GM12864 (cell line): ENCODE data around the gene BCL2L11.
A peak's percentile ranks its signal among the peaks of the same experiment; 100 is the strongest.
"Not testable (repeated sequence)": the region's sequence is repeated elsewhere in the genome, so short reads cannot be mapped to it uniquely, and the experiment has no call there.

Experiments
- DNase-seq: peaks from one replicate; pipeline ENCODE4 v3.0.0-alpha.2; 2011; ENCODE audit warnings: low read depth
- H3K4me3 ChIP-seq: 2 replicates; pipeline ENCODE4 v1.5.1; 2011; ENCODE audit warnings: mild to moderate bottlenecking, low read depth, low read length, control low read depth
- TF ChIP-seq, protein P1 (sequence below): IDR thresholded peaks from 2 replicates; pipeline ENCODE4 v1.5.1; 2011; ENCODE audit warnings: low read depth, mild to moderate bottlenecking, moderate library complexity, low read length, control low read depth, inconsistent platforms; ENCODE audit errors: missing control alignments

Gene BCL2L11, protein sequence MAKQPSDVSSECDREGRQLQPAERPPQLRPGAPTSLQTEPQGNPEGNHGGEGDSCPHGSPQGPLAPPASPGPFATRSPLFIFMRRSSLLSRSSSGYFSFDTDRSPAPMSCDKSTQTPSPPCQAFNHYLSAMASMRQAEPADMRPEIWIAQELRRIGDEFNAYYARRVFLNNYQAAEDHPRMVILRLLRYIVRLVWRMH

DNA sequence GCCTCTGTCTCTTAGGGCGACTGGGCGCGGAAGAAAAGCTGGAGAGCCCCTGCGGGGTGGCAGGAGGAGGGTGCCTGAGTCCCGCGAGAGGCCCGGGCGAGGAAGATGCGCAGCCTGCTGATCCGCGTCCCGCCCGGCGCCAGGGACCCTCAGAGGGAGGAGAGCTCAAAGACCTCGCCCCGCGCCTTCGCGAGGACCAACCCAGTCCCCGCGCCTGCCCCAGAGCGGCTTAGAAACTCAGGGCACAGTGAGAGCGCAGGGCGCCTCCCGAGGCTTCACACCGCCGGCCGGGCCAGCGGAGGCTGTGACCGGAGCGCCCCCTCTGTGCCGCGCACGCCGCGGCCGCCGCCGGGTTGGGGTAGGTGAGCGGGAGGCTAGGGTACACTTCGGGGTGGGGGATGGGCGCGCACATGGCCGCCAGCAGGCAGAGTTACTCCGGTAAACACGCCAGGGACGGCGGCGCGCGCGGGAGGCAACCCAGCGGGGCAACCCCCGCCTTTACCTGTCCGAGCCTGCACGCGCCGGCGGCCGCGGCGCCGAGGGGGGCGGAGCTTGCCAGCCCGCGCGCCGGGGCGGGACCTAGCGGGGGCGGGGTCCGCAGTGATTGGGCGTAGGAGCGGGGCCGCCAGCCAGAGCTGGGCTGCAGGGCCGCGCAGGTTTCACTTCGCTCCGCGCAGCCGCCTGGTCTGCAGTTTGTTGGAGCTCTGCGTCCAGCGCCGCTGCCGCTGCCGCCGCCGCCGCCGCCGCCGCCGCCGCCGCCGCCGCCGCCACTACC lies at the start of gene BCL2L11:
TSS of gene BCL2L11 (plus strand) at position 662 of the 775 bp plus-strand sequence. CDS start 2,832 bp downstream, outside the sequence.
- H3K4me3 ChIP-seq, result peak within 1 kb of the TSS; percentile 78
- TF ChIP-seq, protein P1, sequence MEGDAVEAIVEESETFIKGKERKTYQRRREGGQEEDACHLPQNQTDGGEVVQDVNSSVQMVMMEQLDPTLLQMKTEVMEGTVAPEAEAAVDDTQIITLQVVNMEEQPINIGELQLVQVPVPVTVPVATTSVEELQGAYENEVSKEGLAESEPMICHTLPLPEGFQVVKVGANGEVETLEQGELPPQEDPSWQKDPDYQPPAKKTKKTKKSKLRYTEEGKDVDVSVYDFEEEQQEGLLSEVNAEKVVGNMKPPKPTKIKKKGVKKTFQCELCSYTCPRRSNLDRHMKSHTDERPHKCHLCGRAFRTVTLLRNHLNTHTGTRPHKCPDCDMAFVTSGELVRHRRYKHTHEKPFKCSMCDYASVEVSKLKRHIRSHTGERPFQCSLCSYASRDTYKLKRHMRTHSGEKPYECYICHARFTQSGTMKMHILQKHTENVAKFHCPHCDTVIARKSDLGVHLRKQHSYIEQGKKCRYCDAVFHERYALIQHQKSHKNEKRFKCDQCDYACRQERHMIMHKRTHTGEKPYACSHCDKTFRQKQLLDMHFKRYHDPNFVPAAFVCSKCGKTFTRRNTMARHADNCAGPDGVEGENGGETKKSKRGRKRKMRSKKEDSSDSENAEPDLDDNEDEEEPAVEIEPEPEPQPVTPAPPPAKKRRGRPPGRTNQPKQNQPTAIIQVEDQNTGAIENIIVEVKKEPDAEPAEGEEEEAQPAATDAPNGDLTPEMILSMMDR, result peak; percentile 21
- DNase-seq, result peak; percentile 69

DNA sequence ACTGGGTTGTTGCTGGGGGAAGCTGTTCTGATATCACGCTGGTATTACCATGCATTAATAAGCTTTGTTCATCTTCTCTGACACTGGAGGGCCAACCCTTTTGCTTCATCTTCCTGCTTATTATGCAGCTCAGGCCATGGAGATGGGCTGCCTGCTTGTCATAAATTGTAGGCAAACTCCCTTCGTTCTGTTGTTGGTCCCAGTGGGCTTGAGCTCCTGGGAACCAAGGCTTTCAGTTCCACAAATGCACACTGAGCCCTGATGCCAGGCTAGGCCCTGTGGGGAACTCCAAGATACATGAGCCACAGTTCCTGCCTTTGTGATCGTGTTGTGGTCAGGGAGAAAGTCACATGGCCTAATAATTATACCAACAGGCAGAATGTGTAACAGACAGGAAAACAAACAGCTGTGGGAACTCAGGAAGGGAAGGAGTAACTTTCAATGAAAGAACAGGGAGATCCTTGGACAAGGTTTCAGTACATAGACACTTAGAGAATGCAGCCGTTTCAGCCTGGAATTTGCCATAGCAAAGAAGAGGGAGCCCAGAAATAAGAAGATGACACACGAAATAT lies 49.0 kb upstream of the BCL2L11 start:
- TF ChIP-seq, protein P1, result no peak
- no peak overlapping the region for H3K4me3 ChIP-seq
- no peak for DNase-seq

DNA sequence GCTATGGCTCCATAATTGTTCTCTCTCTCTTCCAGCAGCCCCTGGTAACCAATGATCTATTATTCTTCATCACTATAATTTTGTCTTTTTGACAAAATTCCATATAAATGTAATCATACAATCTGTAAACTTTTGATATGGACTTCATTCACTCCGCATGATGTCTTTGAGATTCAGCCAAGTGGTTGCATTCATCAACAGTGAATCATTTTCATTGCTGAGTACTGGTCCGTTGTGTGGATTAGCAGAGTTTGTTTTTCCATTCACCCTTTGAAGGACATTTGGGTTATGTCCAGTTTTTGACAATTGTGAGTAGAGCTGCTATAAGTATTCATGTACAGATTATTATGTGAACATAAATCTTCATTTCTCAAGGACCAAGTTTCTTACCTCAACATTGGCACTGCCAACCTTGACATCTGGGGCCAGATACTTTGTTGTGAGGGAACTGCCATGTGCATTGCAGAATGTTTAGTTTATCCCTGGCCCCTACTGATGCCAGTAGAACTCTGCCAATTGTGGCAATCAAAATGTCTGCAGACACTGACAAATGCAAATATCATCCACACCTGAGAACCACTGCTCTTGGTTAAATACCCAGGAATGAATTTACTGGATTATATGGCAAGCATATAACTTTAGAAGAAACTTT lies 48.4 kb upstream of the BCL2L11 start:
- no peak overlapping the region for H3K4me3 ChIP-seq
- DNase-seq, result no peak
- TF ChIP-seq, protein P1, result no peak

DNA sequence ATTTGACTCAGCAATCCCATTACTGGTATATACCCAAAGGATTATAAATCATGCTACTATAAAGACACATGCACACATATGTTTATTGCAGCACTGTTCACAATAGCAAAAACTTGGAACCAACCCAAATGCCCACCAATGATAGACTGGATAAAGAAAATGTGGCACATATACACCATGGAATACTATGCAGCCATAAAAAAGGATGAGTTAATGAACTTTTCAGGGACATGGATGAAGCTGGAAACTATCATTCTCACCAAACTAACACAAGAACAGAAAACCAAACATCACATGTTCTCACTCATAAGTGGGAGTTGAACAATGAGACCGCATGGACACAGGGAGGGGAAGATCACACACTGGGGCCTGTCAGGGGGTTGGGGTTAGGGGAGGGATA lies 38.1 kb upstream of the BCL2L11 start:
- DNase-seq, result not testable (repeated sequence)

DNA sequence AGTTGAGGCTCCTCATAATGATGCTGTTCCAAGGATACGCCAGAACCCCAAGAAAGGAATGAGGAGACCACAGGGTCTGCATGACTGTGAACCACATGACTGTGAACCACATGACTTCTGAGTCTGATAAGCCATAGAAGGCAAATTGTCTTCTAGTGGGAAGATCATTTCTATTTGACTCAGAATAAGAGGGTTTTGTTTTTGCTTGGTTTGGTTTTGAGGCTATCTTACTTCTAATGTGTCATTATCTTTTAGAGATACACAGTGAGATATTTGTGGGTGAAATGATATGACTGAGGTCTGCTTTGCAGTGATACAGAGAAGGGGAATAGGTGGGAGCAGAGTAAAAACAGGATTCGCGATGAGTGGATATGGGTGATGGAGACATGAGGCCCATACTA lies 28.9 kb upstream of the BCL2L11 start:
- no peak for DNase-seq
- no peak overlapping the region for H3K4me3 ChIP-seq
- TF ChIP-seq, protein P1, result no peak

More for the DNA sequence above, 38.1 kb upstream of the BCL2L11 start:
- H3K4me3 ChIP-seq, result not testable (repeated sequence)

DNA sequence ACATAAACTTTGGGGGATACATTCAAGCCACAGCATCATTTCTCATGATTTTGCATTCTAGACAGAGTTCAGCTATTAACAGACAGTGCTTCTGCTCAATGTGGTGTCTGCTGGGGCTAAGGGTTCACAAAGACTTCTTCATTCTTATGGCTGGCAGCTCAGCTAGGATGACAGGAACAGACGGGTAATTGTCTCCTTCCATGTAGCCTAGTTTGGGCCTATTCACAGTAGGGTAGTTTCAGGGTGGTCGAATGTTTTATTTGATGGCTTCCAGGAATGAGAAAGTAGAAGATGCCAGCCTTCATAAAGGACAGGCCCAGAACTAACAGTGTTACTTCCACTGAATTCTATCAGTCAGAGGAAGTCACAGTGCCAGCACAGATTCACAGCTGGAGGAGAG lies 26.0 kb upstream of the BCL2L11 start:
- no peak overlapping the region for H3K4me3 ChIP-seq
- DNase-seq, result no peak
- TF ChIP-seq, protein P1, result no peak

DNA sequence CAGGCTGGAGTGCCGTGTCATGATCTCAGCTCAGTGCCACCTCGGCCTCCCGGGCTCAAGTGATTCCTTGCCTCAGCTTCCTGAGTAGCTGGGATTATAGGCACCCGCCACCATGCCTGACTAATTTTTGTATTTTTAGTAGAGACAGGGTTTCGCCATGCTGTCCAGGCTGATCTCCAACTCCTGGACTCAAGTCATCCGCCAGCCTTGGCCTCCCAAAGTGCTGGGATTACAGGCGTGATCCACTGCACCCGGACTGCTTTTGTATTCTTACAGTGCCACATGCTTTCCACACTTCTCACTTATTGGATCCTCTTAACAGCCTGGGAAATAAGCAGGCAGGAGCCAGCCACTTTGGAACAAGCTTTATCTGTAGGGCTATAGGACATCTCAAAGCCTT lies 25.3 kb upstream of the BCL2L11 start:
- TF ChIP-seq, protein P1, result no peak
- H3K4me3 ChIP-seq, result no peak overlapping the region
- no peak for DNase-seq
